HL-60 (cell line): ENCODE results near the gene TMEM184B.

Experiments used
- CTCF ChIP-seq: IDR thresholded peaks from one replicate; pipeline ENCODE4 v1.5.1; 2011; ENCODE audit warnings: low read length, control low read depth, inconsistent platforms; ENCODE audit not compliant: insufficient read depth
- GABPA ChIP-seq: IDR thresholded peaks from 2 replicates; pipeline ENCODE4 v1.6.1; 2012; ENCODE audit warnings: low read depth
- POLR2AphosphoS5 ChIP-seq: IDR thresholded peaks from 2 replicates; pipeline ENCODE4 v1.6.1; 2012; ENCODE audit warnings: low read depth
- REST ChIP-seq: IDR thresholded peaks from 2 replicates; pipeline ENCODE4 v1.6.1; 2012; ENCODE audit warnings: low read depth; ENCODE audit not compliant: insufficient replicate concordance
- SPI1 ChIP-seq: IDR thresholded peaks from 2 replicates; pipeline ENCODE4 v1.6.1; 2012; ENCODE audit warnings: low read depth, mild to moderate bottlenecking, borderline replicate concordance

- TF ChIP-seq CTCF (no peak), POLR2AphosphoS5 (no peak), REST (no peak), SPI1 (no peak), GABPA (no peak)
Measured at GRCh38 chr22:38184788-38185187, 88.0 kb downstream of the TMEM184B start.
